ELF-1 (cell line): ENCODE results near the gene CFAP68.

Source experiments
- DNase-seq: peaks from one replicate; pipeline ENCODE4 v3.0.0-alpha.2; 2016; ENCODE audit warnings: low read depth, low spot score

Gene CFAP68

DNA sequence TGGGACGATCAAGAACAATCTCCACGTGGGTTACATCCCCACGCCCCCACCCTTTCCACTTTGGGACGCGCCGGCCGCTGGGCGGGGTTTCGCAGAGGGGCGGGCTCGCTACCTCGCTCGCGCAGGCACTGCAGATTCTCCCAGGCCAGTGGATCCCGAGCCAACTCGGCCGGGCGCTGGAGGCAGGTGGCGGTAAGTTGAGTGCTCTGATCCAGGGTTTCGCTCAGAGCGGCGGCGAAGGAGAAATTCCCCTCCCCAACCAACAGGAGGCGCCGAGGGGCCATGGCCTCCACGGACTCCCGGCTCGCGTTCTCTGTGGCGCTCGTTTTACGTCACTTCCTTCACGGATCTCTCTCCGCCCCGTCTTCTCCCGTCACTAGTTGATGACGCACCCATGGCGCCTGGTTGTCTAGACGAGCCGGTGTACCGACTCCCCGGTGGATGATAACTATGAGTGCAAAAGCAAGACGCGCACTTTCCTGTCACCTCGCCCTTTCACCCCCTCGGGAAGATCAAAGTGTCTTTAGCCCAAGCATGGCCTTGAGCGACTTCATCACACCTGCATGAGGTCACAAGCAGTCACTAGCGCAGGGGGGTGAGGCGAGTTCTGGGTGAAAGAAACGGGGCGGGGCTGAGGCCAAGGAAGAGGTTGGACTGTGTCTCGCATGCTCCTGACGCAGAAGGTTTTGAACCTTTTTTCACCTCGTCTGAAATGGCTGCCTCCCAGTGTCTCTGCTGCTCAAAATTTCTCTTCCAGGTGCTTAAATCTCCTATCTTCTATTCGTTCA is at the start of gene CFAP68, which contains the start of gene FDXACB1:
Gene CFAP68, plus strand, starts transcription at position 693 of the 788 bp plus-strand sequence. Its CDS starts 20 bp downstream, at position 713.
Gene FDXACB1, minus strand, starts transcription at position 317 of the 788 bp plus-strand sequence. Its CDS starts 33 bp downstream, at position 284.
- DNase-seq: peak; percentile 99

- no peak for DNase-seq
Measured at GRCh38 chr11:111833524-111833923, 45.8 kb upstream of the CFAP68 start.

DNA sequence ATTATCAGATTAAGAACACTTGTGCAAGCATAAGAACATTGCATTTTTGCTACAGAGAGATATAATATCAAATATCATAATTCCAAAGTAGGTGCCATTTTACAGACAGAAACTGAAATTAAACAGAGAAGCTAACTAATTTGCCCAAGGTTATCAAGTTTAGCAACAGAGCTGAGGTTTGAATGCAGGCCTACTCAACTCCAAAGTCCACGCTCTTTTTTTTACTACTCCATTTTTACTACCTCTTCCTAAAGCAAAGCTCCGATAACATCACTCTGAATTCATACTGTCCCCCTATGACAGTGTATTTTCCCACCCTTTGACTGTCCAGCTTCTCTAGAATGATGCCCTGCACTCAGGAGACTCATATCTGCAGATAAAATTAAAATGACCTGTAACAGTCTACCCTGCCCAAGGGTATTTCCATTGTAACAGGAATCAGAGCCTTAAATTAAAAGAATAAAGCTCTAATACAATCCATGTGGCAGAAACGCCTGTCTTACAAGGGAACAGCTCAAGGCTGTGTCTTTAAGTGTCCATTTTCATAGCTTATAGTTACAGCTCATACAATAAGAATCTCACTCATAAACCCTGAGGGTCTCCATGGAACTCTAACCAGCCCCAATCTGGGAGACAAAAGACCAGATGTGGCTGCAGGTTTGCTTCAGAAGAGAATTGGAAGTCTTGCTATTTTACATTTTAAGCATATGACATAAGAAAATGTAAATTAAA is 44.7 kb upstream of the CFAP68 start:
- no peak for DNase-seq

GRCh38 chr11:111835665-111836064 is 43.7 kb upstream of the CFAP68 start:
- DNase-seq: no peak

DNA sequence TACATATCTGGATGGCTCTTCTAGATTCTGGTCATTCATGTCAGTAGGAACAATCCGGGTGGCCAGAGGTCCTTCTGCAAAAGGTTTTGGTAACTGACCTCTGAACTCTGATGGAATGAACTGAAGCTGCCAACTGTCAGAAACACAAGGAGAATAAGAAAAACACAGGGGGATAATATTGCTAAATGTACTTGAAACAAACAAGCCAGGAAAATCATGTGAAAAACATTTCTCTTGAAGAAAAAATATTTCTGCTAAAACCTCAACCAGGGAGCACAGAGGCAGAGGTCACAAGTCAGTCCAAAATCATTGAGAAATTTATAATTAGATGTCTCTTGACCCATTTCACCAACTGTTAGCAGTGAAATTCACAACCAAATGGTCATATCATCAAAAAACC is 43.2 kb upstream of the CFAP68 start:
- DNase-seq: no peak

DNA sequence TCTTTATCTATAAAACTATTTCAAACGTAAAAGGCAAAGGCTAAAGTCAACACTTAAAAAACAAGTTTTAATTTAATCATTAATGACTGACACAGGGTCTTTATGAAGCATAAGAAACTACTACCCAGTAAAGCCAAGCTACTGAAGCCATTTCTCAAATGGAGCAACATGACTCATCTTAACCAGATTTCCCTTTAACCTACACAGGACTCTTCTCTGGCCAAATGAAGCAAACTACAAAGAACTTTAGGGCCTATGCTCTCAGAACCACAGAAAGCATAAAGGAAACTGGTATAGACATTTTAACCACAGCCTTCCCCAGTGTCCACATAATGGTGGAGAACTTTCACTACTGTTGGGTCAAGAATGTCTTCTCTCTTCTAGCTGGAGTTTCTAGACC is 42.6 kb upstream of the CFAP68 start:
- DNase-seq: no peak

DNA sequence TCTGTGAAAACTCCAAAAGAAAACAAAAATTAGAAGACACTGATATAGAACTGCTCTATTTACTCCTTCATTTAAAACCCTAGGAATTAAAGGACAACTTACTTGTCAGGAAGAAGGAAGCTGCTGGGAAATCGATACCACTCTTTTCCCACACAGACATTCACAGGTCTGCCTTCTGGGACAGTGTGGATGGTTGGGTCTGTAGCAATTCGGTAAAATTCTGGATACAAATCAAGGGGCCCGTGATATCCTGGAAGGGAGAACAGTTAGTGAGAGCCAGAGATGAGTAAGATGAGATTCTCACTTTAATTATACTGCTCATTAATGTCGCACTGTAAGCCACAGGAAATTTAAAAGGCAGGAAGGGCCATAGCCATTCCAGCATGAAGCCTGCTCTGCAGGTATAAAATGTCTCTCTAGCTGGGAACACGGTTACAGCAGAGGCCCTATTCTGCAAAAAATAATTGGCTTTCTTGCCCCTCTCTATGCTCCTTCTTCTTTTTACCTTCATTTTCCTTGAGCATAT is 41.9 kb upstream of the CFAP68 start:
- no peak for DNase-seq

DNA sequence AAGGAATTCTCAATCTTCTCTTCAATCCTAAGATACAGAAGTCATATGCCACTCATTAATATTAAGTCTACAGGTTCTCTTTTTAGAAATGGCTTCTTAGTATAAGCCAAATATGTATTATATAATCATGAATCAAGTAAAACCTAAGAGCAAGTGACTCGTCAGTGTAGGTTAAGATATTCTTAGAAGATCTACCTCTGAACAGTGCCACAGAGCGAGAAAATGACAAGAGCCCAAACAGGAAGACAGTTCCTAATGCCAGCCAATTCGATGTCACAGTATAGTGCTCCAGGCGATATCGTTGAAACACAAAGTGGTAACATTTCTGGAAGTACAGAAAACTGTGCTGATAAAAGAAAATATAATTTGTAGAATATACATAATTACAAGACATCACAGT is 41.3 kb upstream of the CFAP68 start:
- DNase-seq: no peak

- DNase-seq: no peak
Measured at GRCh38 chr11:111840143-111840542, 39.2 kb upstream of the CFAP68 start.

- DNase-seq: peak; percentile 64
Measured at GRCh38 chr11:111841370-111842053, 37.8 kb upstream of the CFAP68 start.

DNA sequence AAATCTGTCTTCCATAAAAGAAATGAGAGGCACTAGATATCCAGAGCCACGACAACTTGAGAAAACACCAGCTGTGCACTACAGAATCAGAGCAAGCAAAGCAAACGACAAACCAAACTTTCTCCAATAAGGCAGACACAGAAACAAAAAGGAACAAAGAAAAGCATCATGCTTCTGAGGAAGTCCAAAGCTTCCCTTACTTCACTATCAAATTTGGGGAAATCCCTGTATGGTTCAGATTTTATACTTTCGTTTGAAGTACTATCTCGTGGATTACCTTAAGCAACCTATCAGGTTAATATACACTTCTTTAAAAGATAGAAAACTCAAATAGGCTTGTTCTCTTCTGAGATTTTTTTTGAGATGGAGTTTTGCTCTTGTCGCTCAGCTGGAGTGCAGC is 35.7 kb upstream of the CFAP68 start:
- no peak for DNase-seq

DNA sequence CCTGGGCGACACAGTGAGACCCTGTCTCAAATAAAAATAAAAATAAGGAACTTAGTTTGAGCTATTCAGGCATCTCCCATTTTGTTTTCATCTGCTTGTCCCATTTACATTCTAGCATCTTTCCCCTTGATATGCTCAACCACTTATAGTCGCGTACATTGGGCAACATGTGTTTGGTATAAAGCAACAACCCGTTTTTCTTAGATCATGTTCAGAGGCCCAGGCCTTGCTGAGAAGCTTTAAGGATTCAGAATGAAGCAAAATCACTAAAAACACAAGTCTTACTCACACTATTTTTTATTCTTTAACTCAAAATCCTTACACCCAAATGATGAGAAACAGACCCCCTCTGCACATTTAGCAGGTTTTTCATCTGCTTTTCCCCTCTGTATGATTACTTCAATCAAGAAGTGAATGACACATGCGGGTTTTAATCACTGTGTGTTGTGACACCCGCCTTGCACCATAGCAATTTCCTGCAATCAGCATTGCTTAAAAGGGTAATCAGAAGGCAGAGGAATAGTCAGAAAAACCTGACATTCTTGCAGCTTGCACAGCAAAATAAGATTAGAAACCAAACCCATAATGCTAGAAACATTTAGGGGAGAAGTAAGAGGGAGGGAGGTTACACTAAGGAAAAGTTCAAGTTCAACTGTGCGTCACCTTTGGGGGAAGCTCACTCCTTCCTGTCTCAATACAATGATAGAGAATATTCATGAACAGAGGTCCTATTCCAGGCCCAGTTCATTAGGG is 33.9 kb upstream of the CFAP68 start:
- DNase-seq: no peak

- no peak for DNase-seq
Measured at GRCh38 chr11:111846063-111846462, 33.3 kb upstream of the CFAP68 start.

DNA sequence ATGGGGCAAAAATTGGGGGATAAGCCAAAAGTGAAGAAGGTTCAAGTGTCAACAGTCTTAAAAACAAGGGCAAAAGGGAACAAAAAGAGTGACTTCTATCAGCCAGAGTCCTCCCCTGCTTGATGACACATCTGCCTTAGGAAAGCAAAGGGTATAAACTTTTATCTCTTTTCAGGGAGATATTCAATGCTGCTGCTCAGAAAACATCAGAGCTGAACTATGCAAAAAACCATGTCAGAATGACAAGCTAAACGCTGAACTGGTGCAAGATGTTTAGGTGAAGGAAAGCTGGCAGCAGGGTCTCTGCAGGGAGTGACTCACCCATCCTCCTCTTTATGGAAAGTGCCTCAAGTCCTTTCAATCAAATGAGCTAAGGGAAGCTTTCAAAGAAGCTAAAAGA is 32.7 kb upstream of the CFAP68 start:
- no peak for DNase-seq

- DNase-seq: no peak
Measured at GRCh38 chr11:111849631-111850030, 29.7 kb upstream of the CFAP68 start.

DNA sequence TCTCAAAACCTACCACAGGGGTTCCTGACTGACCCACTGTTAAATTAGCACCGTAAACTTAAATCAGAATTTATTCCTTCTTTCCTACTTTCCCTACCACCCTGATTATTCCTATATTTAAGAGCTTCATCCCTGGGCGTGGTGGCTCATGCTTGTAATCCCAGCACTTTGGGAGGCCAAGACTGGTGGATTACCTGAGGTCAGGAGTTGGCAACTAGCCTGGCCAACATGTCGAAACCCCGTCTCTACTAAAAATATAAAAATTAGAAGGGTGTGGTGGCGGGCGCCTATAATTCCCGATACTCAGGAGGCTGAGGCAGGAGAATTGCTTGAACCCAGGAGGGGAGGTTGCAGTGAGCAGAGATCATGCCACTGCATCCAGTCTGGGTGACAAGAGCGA is 28.3 kb upstream of the CFAP68 start:
- DNase-seq: no peak

GRCh38 chr11:111851636-111852035 is 27.7 kb upstream of the CFAP68 start:
- DNase-seq: no peak

- no peak for DNase-seq
Measured at GRCh38 chr11:111852103-111852502, 27.2 kb upstream of the CFAP68 start.

- DNase-seq: no peak
Measured at GRCh38 chr11:111855506-111855905, 23.8 kb upstream of the CFAP68 start.

DNA sequence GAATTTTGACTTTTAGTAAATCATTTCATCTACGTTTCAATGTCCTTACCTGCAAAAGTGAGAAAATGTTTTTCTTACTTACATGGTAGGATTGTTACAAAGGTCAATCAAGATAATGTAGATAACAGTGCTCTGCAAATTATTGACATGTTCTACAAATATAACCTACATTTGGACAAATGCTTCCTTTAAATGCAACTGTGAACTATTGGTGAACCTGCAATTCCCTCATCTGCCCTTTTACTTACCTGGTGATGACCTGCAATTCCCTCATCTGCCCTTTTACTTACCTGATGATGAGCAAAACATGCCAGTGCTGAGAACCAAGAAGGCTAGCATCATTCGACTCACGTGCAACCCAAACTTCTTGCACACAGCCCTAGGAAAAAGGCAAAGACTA is 19.1 kb upstream of the CFAP68 start:
- no peak for DNase-seq

GRCh38 chr11:111870113-111870512 is 9.2 kb upstream of the CFAP68 start:
- DNase-seq: no peak
